ENCODE data around the gene BRIP1.

GRCh38 chr17:61758430-61758829 is 104.9 kb downstream of the BRIP1 start:
- TF ChIP-seq CTCF (IDR thresholded peaks at IDR 0.05; ENCODE audit: insufficient read depth, low read depth, low read length) (no peak), EZH2 (IDR thresholded peaks at IDR 0.05; ENCODE audit: insufficient read depth, low read length) (no peak)
